GM19467 (cell line): Measurements from ENCODE around the gene CRADD.
"Not testable (repeated sequence)": the region's sequence is repeated elsewhere in the genome, so short reads cannot be mapped to it uniquely, and the experiment has no call there.

ENCODE experiments used
- ATAC-seq: cut with Tn5 transposase; IDR thresholded peaks from one replicate; pipeline ENCODE4 v1.9.1; 2021; ENCODE audit warnings: mild to moderate bottlenecking, moderate library complexity; ENCODE audit not compliant: unreplicated experiment

Gene CRADD

DNA sequence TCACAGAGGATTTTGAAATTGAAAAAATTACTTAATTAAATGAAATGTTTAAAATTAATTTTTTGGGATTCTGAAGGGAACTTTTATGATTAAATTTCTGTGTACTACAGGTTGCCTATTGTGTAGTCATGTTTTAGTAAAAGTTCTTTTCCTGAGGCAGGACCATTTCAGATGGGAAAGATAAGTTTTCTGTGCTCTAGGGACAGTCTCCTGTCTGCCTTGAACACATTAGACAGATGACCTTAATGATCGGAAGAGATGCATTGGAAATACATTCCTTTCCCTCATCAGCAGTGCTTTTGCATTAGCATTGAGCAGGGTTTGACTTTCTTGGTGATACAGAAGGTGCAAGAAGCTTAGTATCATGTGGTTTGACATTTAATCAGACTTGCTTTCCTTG is 28.1 kb downstream of the CRADD start:
- ATAC-seq: no peak

DNA sequence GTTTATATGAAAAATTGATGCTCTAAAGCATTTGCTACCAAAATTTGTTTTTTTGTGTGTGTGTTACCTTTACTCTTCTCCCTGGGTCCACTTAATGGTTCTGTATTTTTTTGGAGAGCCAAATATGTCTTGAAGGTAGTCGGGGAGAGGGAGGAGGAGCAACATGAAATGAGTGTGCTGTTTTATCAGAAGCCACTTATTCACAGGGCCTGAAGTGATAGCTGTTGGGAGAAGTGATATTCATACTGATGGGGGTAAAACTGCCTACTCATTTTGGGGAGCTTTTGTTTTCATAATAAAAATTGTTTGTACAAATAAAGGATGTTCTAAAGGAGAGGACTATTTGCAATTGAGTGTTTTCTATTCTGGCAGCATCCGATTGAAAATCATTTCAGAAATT is 29.2 kb downstream of the CRADD start:
- ATAC-seq: no peak

GRCh38 chr12:93706824-93707223 is 29.6 kb downstream of the CRADD start:
- ATAC-seq: no peak

DNA sequence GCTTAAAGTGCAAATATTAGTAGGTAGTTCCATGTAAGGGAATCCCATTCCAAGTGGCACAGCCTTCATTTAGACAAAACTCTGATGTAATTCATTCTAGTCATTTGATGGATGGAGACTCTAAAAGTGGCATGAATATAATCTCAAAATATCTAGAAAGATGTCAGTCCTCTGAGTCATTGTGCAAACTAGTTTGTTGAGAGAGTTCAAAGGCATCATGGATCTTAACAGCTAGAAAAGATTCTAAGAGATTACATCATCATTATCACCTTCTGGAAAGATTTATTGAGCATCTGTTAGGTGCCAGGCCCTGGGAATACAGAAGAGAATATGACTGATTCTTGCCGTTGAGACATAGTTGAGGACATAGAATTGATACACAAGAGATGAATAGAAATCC is 30.7 kb downstream of the CRADD start:
- no peak for ATAC-seq

DNA sequence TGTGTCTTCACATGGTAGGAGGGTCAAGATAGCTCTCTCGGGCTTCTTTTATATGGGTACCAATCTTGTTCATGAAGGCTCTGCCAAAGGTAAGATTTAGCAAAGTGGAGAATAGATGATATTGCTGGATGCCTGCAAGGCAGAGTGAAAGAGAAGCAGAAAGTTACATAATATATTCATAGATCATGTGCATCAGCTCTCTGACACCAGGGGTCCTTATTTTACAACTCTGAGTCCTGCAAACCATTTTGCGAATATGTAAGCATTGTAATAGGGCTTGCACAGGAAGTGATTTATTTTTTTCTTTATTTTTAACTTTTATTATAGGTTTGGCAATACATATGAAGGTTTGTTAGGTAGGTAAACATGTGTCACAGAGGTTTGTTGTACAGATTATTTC is 31.8 kb downstream of the CRADD start:
- no peak for ATAC-seq

DNA sequence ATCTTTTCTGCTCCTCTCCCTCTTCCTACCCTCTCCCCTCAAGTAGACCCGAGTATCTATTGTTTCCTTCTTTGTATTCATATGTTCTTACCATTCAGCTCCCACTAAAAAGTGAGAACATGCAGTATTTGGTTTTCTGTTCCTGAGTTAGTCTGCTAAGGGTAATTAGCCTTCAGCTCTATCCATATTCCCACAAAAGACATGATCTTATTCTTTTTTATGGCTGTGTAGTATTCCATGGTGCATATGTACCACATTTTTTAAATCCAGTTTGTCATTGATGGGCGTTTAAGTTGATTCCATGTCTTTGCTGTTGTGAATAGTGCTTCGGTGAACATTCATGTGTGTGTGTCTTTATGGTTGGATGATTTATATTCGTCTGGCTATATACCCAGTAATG is 32.2 kb downstream of the CRADD start:
- no peak for ATAC-seq

- ATAC-seq: no peak
Measured at GRCh38 chr12:93710574-93710926, 33.4 kb downstream of the CRADD start.

DNA sequence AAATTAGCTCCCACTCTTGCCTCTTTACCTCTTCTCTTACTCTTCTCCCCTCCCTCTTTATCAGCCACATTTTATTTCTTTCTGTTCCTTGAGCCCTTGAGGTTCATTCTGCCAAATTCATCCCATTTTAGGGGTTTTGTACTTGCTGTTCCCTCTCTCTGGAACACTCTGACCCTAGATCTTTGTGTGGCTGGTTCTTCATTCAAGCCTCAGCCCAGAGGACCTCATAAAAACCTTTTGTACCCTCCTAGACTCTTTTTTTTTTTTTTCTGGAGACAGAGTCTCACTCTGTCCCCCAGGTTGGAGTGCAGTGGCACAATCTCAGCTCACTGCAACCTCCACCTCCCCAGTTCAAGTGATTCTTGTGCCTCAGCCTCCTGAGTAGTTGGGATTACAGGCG is 34.3 kb downstream of the CRADD start:
- ATAC-seq: not testable (repeated sequence)

- no peak for ATAC-seq
Measured at GRCh38 chr12:93712200-93712599, 35.0 kb downstream of the CRADD start.

- ATAC-seq: no peak
Measured at GRCh38 chr12:93713060-93713459, 35.9 kb downstream of the CRADD start.

DNA sequence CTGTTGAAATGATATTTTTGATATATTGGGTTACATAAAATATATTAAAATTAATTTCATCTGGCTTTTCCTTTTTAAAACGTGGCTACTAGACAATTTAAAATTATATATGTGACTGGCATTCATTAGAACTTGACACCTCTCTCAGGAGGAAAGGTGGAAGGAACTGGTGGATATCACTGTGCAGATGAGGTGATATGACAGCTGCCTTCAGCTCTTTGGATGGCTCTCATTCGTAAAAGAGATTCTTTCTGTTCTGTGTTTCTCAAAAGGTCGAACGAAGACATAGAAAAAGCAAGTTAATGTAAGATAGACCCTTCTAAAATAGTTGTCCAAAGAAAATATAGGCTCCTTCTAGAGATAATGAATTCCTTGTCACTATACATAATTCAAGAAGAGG is 36.6 kb downstream of the CRADD start:
- ATAC-seq: no peak

- ATAC-seq: no peak
Measured at GRCh38 chr12:93714382-93714781, 37.2 kb downstream of the CRADD start.

DNA sequence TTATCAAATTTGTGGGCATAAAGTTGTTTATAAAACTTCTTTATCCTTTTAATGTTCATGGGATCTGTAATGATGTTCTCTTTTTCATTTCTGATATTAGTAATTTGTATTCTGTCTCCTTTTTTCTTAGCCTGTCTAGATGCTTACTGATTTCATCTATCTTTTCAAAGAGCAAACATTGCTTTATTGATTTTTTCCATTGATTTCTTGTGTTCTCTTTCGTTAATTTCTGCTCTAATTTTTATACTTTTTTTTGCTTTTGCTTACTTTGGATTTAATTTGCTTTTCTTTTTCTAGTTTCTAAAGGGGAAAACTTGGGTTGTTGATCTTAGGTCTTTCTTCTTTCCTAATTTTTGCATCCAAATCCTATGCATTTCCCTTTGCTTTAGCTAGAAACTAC is 42.5 kb downstream of the CRADD start:
- no peak for ATAC-seq

- no peak for ATAC-seq
Measured at GRCh38 chr12:93720559-93720958, 43.4 kb downstream of the CRADD start.

DNA sequence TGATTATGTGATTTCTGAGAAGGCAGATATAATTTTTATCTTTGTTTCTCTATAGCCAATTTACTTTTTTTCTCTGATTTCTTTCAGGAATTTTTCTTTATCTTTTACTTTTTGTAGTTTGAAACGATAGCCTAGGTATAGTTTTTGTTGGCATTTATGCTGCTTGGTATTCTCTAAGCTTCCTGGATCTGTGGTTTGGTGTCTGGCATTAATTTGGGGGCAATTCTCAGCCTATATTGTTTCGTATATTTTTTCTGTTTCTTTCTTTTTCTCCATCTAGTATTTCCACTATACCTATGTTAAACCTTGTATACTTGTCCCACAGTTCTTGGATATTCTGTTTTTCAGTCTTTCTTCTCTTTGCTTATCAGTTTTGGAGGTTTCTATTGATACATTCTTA is 45.0 kb downstream of the CRADD start:
- ATAC-seq: no peak

GRCh38 chr12:93722835-93723567 is 45.8 kb downstream of the CRADD start:
- no peak for ATAC-seq

DNA sequence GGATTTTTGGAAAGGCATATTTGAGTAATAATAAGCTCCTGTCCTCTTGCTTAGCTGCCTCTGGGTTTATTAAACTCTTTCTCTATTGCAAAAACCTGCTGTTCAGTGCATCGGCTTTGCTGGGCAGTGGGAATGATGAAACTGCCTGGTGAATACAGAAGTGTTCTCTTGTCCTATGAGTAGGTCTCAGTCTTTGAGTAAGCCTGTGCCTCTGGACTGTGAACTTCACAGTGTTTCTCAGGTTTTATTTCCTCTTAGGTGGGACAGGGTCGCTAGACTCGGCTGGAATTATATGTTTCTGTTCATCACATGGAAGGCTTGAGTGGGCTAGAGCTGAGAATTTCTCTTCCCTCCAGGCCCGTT is 46.4 kb downstream of the CRADD start:
- no peak for ATAC-seq

- ATAC-seq: no peak
Measured at GRCh38 chr12:93725531-93725930, 48.4 kb downstream of the CRADD start.

DNA sequence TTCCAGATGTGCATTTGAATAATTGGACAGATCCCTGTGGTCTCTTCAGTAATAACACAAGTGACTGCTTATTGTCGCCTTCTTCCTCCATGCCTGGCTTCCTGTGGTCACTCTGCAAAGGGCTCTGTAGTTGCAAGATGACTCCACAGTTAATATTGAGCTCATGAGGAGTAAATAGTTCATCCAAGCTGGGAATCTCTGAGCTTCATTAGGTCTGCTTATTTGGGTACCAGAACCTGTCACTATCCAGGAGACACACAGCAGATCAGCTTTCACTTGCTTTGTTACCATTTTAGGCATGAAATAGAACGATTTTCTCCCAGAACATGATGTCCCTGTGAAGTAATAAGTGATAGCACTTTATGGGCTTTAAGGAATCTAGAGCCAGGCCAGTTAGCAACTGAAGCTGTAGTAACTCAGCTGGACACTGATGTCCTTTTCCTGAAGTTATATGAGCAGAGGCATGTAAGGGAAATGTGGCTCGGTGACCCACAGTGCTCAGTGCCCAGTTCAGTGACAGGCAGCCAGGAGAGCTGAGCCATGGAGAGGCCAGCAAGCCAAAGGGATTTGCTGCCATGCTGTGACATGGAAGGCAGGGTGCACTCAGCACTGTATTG is 50.1 kb downstream of the CRADD start:
- ATAC-seq: no peak

GRCh38 chr12:93727911-93728310 is 50.7 kb downstream of the CRADD start:
- ATAC-seq: no peak

GRCh38 chr12:93729934-93730333 is 52.8 kb downstream of the CRADD start:
- ATAC-seq: no peak

DNA sequence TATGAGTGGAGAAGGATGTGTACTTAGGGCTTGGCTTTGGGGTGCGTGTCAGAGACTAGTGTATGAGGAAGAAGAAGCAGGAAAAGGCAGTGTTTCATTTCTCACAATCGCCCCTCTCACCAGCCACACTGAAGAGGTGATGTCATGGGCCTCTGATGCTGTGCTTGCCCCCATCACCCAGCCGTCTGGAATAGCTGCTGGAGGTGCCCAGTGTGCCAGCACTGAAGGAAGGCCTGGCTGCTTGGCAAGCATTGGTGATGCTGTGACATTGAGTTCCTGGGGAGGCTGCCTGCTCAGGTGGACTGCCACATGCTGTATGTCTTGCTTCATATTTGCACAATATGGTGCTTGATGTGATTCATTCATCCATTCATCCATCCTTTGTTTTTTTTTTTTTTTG is 56.2 kb downstream of the CRADD start:
- no peak for ATAC-seq

- ATAC-seq: no peak
Measured at GRCh38 chr12:93733928-93734327, 56.8 kb downstream of the CRADD start.
